Renal cortex interstitium (tissue), 11 donors: ENCODE results near the gene SH2D4B. TPM values are rescaled to one million over a fixed set of nuclear protein-coding genes. Genes with fewer than 3 reads are reported as not detected.

Experiments
- DNase-seq, 11 donors: peaks; one replicate each; pipeline ENCODE4 v3.0.0-alpha.2; 2013; ENCODE audit warnings: low read depth in 9 of 11, low spot score in 4 of 11; ENCODE audit errors: extremely low read depth in 1 of 11
- polyA plus RNA-seq, 3 donors: library from polyadenylated mRNA; unstranded; fragments of 120-200 nt; gene quantifications; one replicate each; pipeline ENCODE4 v1.2.1, GENCODE V29; 2013; ENCODE audit not compliant: insufficient read length in 3 of 3

Gene SH2D4B
- polyA plus RNA-seq, 3 donors: 0.17 to 0.26 (median 0.20) TPM

GRCh38 chr10:80658068-80658467 lies 120.4 kb downstream of the SH2D4B start:
- no peak for DNase-seq

GRCh38 chr10:80659289-80659688 lies 121.6 kb downstream of the SH2D4B start:
- DNase-seq: no peak

GRCh38 chr10:80660266-80660665 lies 122.6 kb downstream of the SH2D4B start:
- DNase-seq: no peak

GRCh38 chr10:80660736-80661135 lies 123.0 kb downstream of the SH2D4B start:
- no peak for DNase-seq

GRCh38 chr10:80661526-80661925 lies 123.8 kb downstream of the SH2D4B start:
- DNase-seq: no peak

GRCh38 chr10:80662429-80663261 lies 124.9 kb downstream of the SH2D4B start:
- DNase-seq: peak in 10 of 11 donors; percentile 69 to 80 (median 76)

- DNase-seq: peak in 10 of 11 donors; percentile 54 to 84 (median 64)
These were observed 126.5 kb downstream of the SH2D4B start for GRCh38 chr10:80664071-80664680.

GRCh38 chr10:80669485-80669884 lies 131.8 kb downstream of the SH2D4B start:
- DNase-seq: no peak

- no peak for DNase-seq
These were observed 133.1 kb downstream of the SH2D4B start for GRCh38 chr10:80670774-80671173.

GRCh38 chr10:80671847-80672246 lies 134.1 kb downstream of the SH2D4B start:
- DNase-seq: no peak

- no peak for DNase-seq
These were observed 134.9 kb downstream of the SH2D4B start for GRCh38 chr10:80672613-80673012.

- no peak for DNase-seq
These were observed 137.1 kb downstream of the SH2D4B start for GRCh38 chr10:80674809-80675208.

- DNase-seq: no peak
These were observed 143.4 kb downstream of the SH2D4B start for GRCh38 chr10:80681142-80681541.

GRCh38 chr10:80684259-80684658 lies 146.6 kb downstream of the SH2D4B start:
- no peak for DNase-seq

- no peak for DNase-seq
These were observed 147.7 kb downstream of the SH2D4B start for GRCh38 chr10:80685355-80685754.

GRCh38 chr10:80686734-80687475 lies 149.2 kb downstream of the SH2D4B start:
- DNase-seq: no peak

- no peak for DNase-seq
These were observed 149.7 kb downstream of the SH2D4B start for GRCh38 chr10:80687476-80687789.

- DNase-seq: no peak
These were observed 152.7 kb downstream of the SH2D4B start for GRCh38 chr10:80690434-80690833.

GRCh38 chr10:80691441-80691840 lies 153.7 kb downstream of the SH2D4B start:
- no peak for DNase-seq

- no peak for DNase-seq
These were observed 155.9 kb downstream of the SH2D4B start for GRCh38 chr10:80693565-80693964.
